ENCODE data around the gene SERPINC1. TPM values are rescaled to one million over a fixed set of nuclear protein-coding genes. Genes with fewer than 3 reads are reported as not detected.
A peak's percentile ranks its signal among the peaks of the same experiment; 100 is the strongest.

SERPINC1 gene
- total and polyA plus RNA-seq, 2 of the 8 experiments (the other 6 are each of a cell fraction or from before 2014, with no cell fraction given), result 0.08 TPM; not detected in 1

DNA sequence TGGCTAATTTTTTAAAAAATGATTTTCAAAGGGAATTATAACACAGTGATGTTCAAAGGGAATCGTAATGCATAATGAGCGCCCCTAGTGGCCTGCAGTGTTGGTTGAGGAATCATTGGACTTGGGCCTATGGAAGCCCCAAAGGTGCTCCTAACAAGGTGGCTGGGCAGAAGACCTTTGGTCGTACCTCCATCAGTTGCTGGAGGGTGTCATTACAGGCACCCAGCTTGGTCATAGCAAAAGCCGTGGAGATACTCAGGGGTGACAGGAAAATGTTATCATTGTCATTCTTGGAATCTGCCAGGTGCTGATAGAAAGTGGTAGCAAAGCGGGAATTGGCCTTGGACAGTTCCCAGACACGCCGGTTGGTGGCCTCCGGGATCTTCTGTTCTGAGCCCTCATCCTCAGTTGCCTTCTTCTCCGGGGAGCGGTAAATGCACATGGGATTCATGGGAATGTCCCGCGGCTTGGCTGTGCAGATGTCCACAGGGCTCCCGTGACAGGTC lies 2.7 kb downstream of the SERPINC1 start:
- Histone ChIP-seq H2BK5ac (ENCODE audit: low read depth, low read length) (no peak overlapping the region), H3K79me1 (ENCODE audit: low read depth, low read length) (no peaks in the 10 kb centered on the region), H4K5ac (ENCODE audit: insufficient read length, low read depth, low read length) (no peak overlapping the region), H3K36me3 (ENCODE audit: control insufficient read depth in 2 of 4, insufficient read depth in 4 of 4, low read length in 3 of 4) (no peaks in the 10 kb centered on the region), H3K4me3 (ENCODE audit: extremely low read depth in 1 of 4, insufficient read depth in 2 of 4, low read depth in 3 of 4, low read length in 4 of 4) (no peak overlapping the region), H3K4me1 (replicated peaks in 1 of 4; ENCODE audit: control insufficient read depth in 3 of 4, insufficient read depth in 4 of 4, low read length in 3 of 4) (no peaks in the 10 kb centered on the region; a peak in 1 of 7 replicates), H3K4me2 (ENCODE audit: insufficient read depth in 1 of 2, low read depth in 2 of 2, low read length in 2 of 2) (no peak overlapping the region), H3K18ac (ENCODE audit: extremely low read depth, low read length) (no peak overlapping the region), H3K79me2 (ENCODE audit: control insufficient read depth in 1 of 2, insufficient read depth in 2 of 2, low read length in 2 of 2) (no peaks in the 10 kb centered on the region), H3K4ac (replicated peaks; ENCODE audit: insufficient read length, low read depth, low read length) (no peak overlapping the region), H4K91ac (replicated peaks; ENCODE audit: insufficient read length, low read length) (no peak overlapping the region), H3K9ac (replicated peaks in 1 of 4; ENCODE audit: extremely low read depth in 1 of 4, low read depth in 3 of 4, low read length in 3 of 4) (no peak overlapping the region), H2BK12ac (ENCODE audit: low read depth, low read length) (no peak overlapping the region), H2BK15ac (ENCODE audit: low read length) (no peak overlapping the region), H3K27me3 (replicated peaks in 1 of 4; ENCODE audit: control insufficient read depth in 3 of 4, extremely low read depth in 1 of 4, insufficient read depth in 3 of 4, low read length in 3 of 4) (no peaks in the 10 kb centered on the region), H3K56ac (replicated peaks; ENCODE audit: insufficient read length, low read depth, low read length) (no peak overlapping the region), H4K20me1 (replicated peaks in 1 of 2; ENCODE audit: control insufficient read depth in 1 of 2, insufficient read depth in 2 of 2, low read length in 2 of 2) (no peaks in the 10 kb centered on the region), H3K27ac (ENCODE audit: low read depth, low read length) (no peak overlapping the region), H3K9me3 (ENCODE audit: insufficient read depth in 2 of 2, low read depth in 1 of 2, low read length in 1 of 2) (no peaks in the 10 kb centered on the region), H3K14ac (ENCODE audit: insufficient read length) (no peak overlapping the region), H2AK5ac (ENCODE audit: low read depth, low read length) (no peak overlapping the region), H2AFZ (ENCODE audit: low read length) (no peak overlapping the region), H2BK120ac (replicated peaks; ENCODE audit: low read depth, low read length) (no peak overlapping the region), H3K23ac (ENCODE audit: insufficient read length) (no peak overlapping the region), H4K8ac (ENCODE audit: extremely low read depth, insufficient read depth, low read length) (no peak overlapping the region), H3K23me2 (ENCODE audit: low read depth, low read length) (no peaks in the 10 kb centered on the region), H2BK20ac (ENCODE audit: low read length) (no peak overlapping the region)
- CTCF ChIA-PET (ENCODE audit: partially characterized antibody), result interaction anchor here (0.6 to 2.6 kb wide), 21 partner anchors 9 to 1262 kb away, joined by 3 to 18 read pairs (median 4); partner anchors contain the start of gene ZBTB37
- DNase-seq (ENCODE audit: low read depth in 1 of 2, low spot score in 2 of 2), result peak; percentile 3 to 56
- POLR2A ChIA-PET (ENCODE audit: partially characterized antibody), result interaction anchor here (1.6 to 2.5 kb wide), 3 partner anchors 12 to 51 kb away, joined by 3 to 14 read pairs (median 7); partner anchors contain the start of genes GAS5 and ZBTB37
- 82% methylated on average over 13 of the region's 13 CpGs; no CpG with 5 or more reads in 1 of the 2 experiments for WGBS, 2 experiments (ENCODE audit: extremely low coverage in 1 of 2, insufficient coverage in 1 of 2, insufficient read length in 1 of 2, insufficient replicate concordance in 2 of 2, low coverage in 1 of 2, low lambda C conversion rate in 2 of 2, missing lambda C conversion rate in 1 of 2)
- peak; percentile 45 to 54 for TF ChIP-seq RAD21 (IDR thresholded peaks at IDR 0.05 in 1 of 2, conservative IDR thresholded peaks at IDR 0.05 in 1 of 2; ENCODE audit: low read depth in 2 of 2, low read length in 2 of 2)
- no peak for TF ChIP-seq KDM4A (IDR thresholded peaks at IDR 0.05; ENCODE audit: low read depth, low read length, severe bottlenecking)
- TF ChIP-seq ZNF274 (IDR thresholded peaks at IDR 0.05; ENCODE audit: borderline replicate concordance, extremely low read depth, low read length), result no peak
- TF ChIP-seq TAF7 (optimal IDR thresholded peaks at IDR 0.05; ENCODE audit: borderline replicate concordance, low read depth, low read length), result no peak
- TF ChIP-seq, protein P1, sequence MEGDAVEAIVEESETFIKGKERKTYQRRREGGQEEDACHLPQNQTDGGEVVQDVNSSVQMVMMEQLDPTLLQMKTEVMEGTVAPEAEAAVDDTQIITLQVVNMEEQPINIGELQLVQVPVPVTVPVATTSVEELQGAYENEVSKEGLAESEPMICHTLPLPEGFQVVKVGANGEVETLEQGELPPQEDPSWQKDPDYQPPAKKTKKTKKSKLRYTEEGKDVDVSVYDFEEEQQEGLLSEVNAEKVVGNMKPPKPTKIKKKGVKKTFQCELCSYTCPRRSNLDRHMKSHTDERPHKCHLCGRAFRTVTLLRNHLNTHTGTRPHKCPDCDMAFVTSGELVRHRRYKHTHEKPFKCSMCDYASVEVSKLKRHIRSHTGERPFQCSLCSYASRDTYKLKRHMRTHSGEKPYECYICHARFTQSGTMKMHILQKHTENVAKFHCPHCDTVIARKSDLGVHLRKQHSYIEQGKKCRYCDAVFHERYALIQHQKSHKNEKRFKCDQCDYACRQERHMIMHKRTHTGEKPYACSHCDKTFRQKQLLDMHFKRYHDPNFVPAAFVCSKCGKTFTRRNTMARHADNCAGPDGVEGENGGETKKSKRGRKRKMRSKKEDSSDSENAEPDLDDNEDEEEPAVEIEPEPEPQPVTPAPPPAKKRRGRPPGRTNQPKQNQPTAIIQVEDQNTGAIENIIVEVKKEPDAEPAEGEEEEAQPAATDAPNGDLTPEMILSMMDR (IDR thresholded peaks at IDR 0.05; ENCODE audit: control extremely low read depth in 1 of 3, insufficient read depth in 1 of 3, low read depth in 1 of 3, low read length in 3 of 3), result peak; percentile 56 to 80 (median 59)
- no peak for TF ChIP-seq BRCA1 (IDR thresholded peaks at IDR 0.05; ENCODE audit: low read depth, low read length)
- FAIRE-seq, result no peak

All from H1 (cell line).